IPS DF 4.7 (cell line): ENCODE results near the gene CSPG4.
"Not testable (repeated sequence)": the region's sequence is repeated elsewhere in the genome, so short reads cannot be mapped to it uniquely, and the experiment has no call there.

Source experiments
- DNase-seq: peaks from one replicate; pipeline ENCODE4 v3.0.0-alpha.2; 2013; ENCODE audit warnings: low spot score; ENCODE audit errors: extremely low read depth

The CSPG4 gene

GRCh38 chr15:75650908-75651809, 61.5 kb downstream of the CSPG4 start:
- DNase-seq = no peak

GRCh38 chr15:75649848-75650247, 62.8 kb downstream of the CSPG4 start:
- DNase-seq = no peak

- DNase-seq = no peak
These were observed 63.4 kb downstream of the CSPG4 start for GRCh38 chr15:75649045-75649761.

- no peak for DNase-seq
These were observed 64.3 kb downstream of the CSPG4 start for GRCh38 chr15:75648156-75649000.

- DNase-seq = peak; percentile 60
These were observed 65.1 kb downstream of the CSPG4 start, which contains the start of gene SNX33 for GRCh38 chr15:75647370-75648155. Gene SNX33 (plus strand): TSS chr15:75647912. CDS start chr15:75649103, 1,191 bp downstream.

- no peak for DNase-seq
These were observed 65.7 kb downstream of the CSPG4 start for GRCh38 chr15:75646944-75647364.

GRCh38 chr15:75646112-75646943, 66.3 kb downstream of the CSPG4 start:
- no peak for DNase-seq

- DNase-seq = no peak
These were observed 68.3 kb downstream of the CSPG4 start for GRCh38 chr15:75644376-75644775.

- no peak for DNase-seq
These were observed 71.0 kb downstream of the CSPG4 start for GRCh38 chr15:75641603-75642002.

GRCh38 chr15:75641179-75641503, 71.5 kb downstream of the CSPG4 start:
- DNase-seq = no peak

GRCh38 chr15:75640483-75641178, 72.0 kb downstream of the CSPG4 start:
- no peak for DNase-seq

GRCh38 chr15:75639709-75640482, 72.8 kb downstream of the CSPG4 start, which contains the start of gene IMP3:
Gene IMP3 (minus strand): TSS chr15:75640224. CDS start chr15:75640168, 56 bp downstream.
- peak; percentile 94 for DNase-seq

- DNase-seq = no peak
These were observed 73.4 kb downstream of the CSPG4 start for GRCh38 chr15:75639191-75639708.

- DNase-seq = no peak
These were observed 75.2 kb downstream of the CSPG4 start for GRCh38 chr15:75637245-75638009.

GRCh38 chr15:75636026-75636425, 76.6 kb downstream of the CSPG4 start:
- DNase-seq = no peak

- DNase-seq = not testable (repeated sequence)
These were observed 78.7 kb downstream of the CSPG4 start for GRCh38 chr15:75633922-75634321.

- no peak for DNase-seq
These were observed 80.7 kb downstream of the CSPG4 start for GRCh38 chr15:75631935-75632334.
